ENCODE data around the gene RECQL5. TPM values are rescaled to one million over a fixed set of nuclear protein-coding genes. Genes with fewer than 3 reads are reported as not detected.

The RECQL5 gene
- total and polyA plus RNA-seq, 2 of the 8 experiments (the other 6 are each of a cell fraction or from before 2014, with no cell fraction given): 15.1 to 41.1 TPM

- ChIA-PET CTCF (ENCODE audit: partially characterized antibody) (interaction anchor here (1.2 to 3.7 kb wide), 6 partner anchors 14 to 83 kb away, joined by 3 to 40 read pairs (median 7); partner anchors contain the start of gene SMIM5), POLR2A (ENCODE audit: partially characterized antibody) (interaction anchor here (0.6 to 5.0 kb wide), 7 partner anchors 9 to 100 kb away, joined by 3 to 26 read pairs (median 4); partner anchors contain the start of genes RECQL5 and SAP30BP)
- no peak overlapping the region for H2AFZ ChIP-seq (ENCODE audit: low read length)
- 94% methylated on average over 10 of the region's 10 CpGs; no CpG with 5 or more reads in 1 of the 2 experiments for WGBS, 2 experiments (ENCODE audit: extremely low coverage in 1 of 2, insufficient coverage in 1 of 2, insufficient read length in 1 of 2, insufficient replicate concordance in 2 of 2, low coverage in 1 of 2, low lambda C conversion rate in 2 of 2, missing lambda C conversion rate in 1 of 2)
- no peak overlapping the region; the same call in 1 of the 2 replicates for H2BK5ac ChIP-seq (ENCODE audit: low read depth, low read length)
- H3K14ac ChIP-seq (ENCODE audit: insufficient read length): no peak overlapping the region
- no peak overlapping the region for H3K23ac ChIP-seq (ENCODE audit: insufficient read length)
- H4K91ac ChIP-seq (replicated peaks; ENCODE audit: insufficient read length, low read length): no peak overlapping the region
- no peaks in the 10 kb centered on the region for H3K9me3 ChIP-seq (ENCODE audit: insufficient read depth in 2 of 2, low read depth in 1 of 2, low read length in 1 of 2)
- peaks cover 16% of the 10 kb centered on the region for H3K79me1 ChIP-seq (ENCODE audit: low read depth, low read length)
- no peaks in the 10 kb centered on the region for H3K4me1 ChIP-seq (replicated peaks in 1 of 4; ENCODE audit: control insufficient read depth in 3 of 4, insufficient read depth in 4 of 4, low read length in 3 of 4)
- peaks cover 7 to 10% of the 10 kb centered on the region in 2 experiments for H4K20me1 ChIP-seq (replicated peaks in 1 of 2; ENCODE audit: control insufficient read depth in 1 of 2, insufficient read depth in 2 of 2, low read length in 2 of 2)
- no peak overlapping the region for H3K4ac ChIP-seq (replicated peaks; ENCODE audit: insufficient read length, low read depth, low read length)
- no peaks in the 10 kb centered on the region for H3K27me3 ChIP-seq (replicated peaks in 1 of 4; ENCODE audit: control insufficient read depth in 3 of 4, extremely low read depth in 1 of 4, insufficient read depth in 3 of 4, low read length in 3 of 4)
- H4K8ac ChIP-seq (ENCODE audit: extremely low read depth, insufficient read depth, low read length): no peak overlapping the region
- no peaks in the 10 kb centered on the region for H3K23me2 ChIP-seq (ENCODE audit: low read depth, low read length)
- no peak overlapping the region for H3K4me3 ChIP-seq (ENCODE audit: extremely low read depth in 1 of 4, insufficient read depth in 2 of 4, low read depth in 3 of 4, low read length in 4 of 4)
- H2BK120ac ChIP-seq (replicated peaks; ENCODE audit: low read depth, low read length): no peak overlapping the region
- H2AK5ac ChIP-seq (ENCODE audit: low read depth, low read length): no peak overlapping the region
- H2BK12ac ChIP-seq (ENCODE audit: low read depth, low read length): no peak overlapping the region
- H4K5ac ChIP-seq (ENCODE audit: insufficient read length, low read depth, low read length): no peak overlapping the region
- peaks cover 2 to 12% (median 5%) of the 10 kb centered on the region in 4 experiments; a peak in 4 of 8 replicates for H3K36me3 ChIP-seq (ENCODE audit: control insufficient read depth in 2 of 4, insufficient read depth in 4 of 4, low read length in 3 of 4)
- no peak overlapping the region for H2BK20ac ChIP-seq (ENCODE audit: low read length)
- H3K9ac ChIP-seq (replicated peaks in 1 of 4; ENCODE audit: extremely low read depth in 1 of 4, low read depth in 3 of 4, low read length in 3 of 4): no peak overlapping the region
- no peak overlapping the region for H3K27ac ChIP-seq (ENCODE audit: low read depth, low read length)
- H3K4me2 ChIP-seq (ENCODE audit: insufficient read depth in 1 of 2, low read depth in 2 of 2, low read length in 2 of 2): no peak overlapping the region
- no peak overlapping the region for H3K56ac ChIP-seq (replicated peaks; ENCODE audit: insufficient read length, low read depth, low read length)
- TF ChIP-seq GTF2F1 (IDR thresholded peaks at IDR 0.05; ENCODE audit: borderline replicate concordance, low read depth, low read length): no peak
- no peak for TF ChIP-seq CHD2 (IDR thresholded peaks at IDR 0.05; ENCODE audit: low read length)
- no peak for TF ChIP-seq SAP30 (IDR thresholded peaks at IDR 0.05; ENCODE audit: insufficient read depth, insufficient replicate concordance, low read length)
- TF ChIP-seq TBP (IDR thresholded peaks at IDR 0.05; ENCODE audit: low read depth, low read length): no peak
- no peak for TF ChIP-seq MAX (IDR thresholded peaks at IDR 0.05)
- TF ChIP-seq SIN3A (conservative IDR thresholded peaks at IDR 0.05 in 1 of 2, IDR thresholded peaks at IDR 0.05 in 1 of 2; ENCODE audit: low read depth in 1 of 2, low read length in 2 of 2): no peak
- H3K18ac ChIP-seq (ENCODE audit: extremely low read depth, low read length): no peak overlapping the region
- H2BK15ac ChIP-seq (ENCODE audit: low read length): no peak overlapping the region
- no peak for FAIRE-seq
- H3K79me2 ChIP-seq (ENCODE audit: control insufficient read depth in 1 of 2, insufficient read depth in 2 of 2, low read length in 2 of 2): peaks cover 2 to 61% of the 10 kb centered on the region in 2 experiments; a peak in 2 of 4 replicates
- no peak for DNase-seq (ENCODE audit: low read depth in 1 of 2, low spot score in 2 of 2)
These were observed 13.5 kb upstream of the RECQL5 start for GRCh38 chr17:75680431-75680830.

Data from H1 (cell line).